ENCODE data around the gene COLQ.

DNA sequence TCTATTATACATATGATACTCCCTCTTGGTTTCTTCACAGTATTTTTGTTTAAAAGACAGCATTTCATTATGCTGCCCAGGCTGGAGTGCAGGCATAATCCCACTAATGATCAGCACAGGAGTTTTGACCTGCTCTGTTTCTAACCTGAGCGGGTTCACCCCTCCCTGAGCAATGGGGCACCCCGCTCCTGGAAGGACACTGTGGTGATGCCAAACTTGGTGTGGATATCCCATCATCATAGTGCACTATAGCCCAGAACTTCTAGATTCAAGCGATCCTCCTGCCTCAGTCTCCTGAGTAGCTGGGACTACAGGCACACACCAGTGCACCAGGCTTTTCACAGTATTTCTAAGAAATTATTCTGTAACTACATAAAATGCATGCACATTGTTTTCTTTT is 14.9 kb downstream of the COLQ start:
- TF ChIP-seq EZH2 (IDR thresholded peaks at IDR 0.05; ENCODE audit: insufficient read depth, poor library complexity, severe bottlenecking) = no peak
- TF ChIP-seq EZH2phosphoT487 (IDR thresholded peaks at IDR 0.05; ENCODE audit: insufficient read depth, low read depth) = no peak
